Measurements from ENCODE around the gene PNPLA2.
A peak's percentile ranks its signal among the peaks of the same experiment; 100 is the strongest.

Gene PNPLA2

GRCh38 chr11:847876-848275 is 29.2 kb downstream of the PNPLA2 start:
- no peak for DNase-seq (ENCODE audit: low spot score)
- TF ChIP-seq, protein P1, sequence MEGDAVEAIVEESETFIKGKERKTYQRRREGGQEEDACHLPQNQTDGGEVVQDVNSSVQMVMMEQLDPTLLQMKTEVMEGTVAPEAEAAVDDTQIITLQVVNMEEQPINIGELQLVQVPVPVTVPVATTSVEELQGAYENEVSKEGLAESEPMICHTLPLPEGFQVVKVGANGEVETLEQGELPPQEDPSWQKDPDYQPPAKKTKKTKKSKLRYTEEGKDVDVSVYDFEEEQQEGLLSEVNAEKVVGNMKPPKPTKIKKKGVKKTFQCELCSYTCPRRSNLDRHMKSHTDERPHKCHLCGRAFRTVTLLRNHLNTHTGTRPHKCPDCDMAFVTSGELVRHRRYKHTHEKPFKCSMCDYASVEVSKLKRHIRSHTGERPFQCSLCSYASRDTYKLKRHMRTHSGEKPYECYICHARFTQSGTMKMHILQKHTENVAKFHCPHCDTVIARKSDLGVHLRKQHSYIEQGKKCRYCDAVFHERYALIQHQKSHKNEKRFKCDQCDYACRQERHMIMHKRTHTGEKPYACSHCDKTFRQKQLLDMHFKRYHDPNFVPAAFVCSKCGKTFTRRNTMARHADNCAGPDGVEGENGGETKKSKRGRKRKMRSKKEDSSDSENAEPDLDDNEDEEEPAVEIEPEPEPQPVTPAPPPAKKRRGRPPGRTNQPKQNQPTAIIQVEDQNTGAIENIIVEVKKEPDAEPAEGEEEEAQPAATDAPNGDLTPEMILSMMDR (IDR thresholded peaks at IDR 0.05; ENCODE audit: borderline replicate concordance, control extremely low read depth, extremely low read depth, insufficient read depth, missing control alignments), result no peak
- in situ Hi-C loops (cut with MboI; ENCODE audit: low sequenced_read_pairs, unreplicated experiment), result loop anchor here (10.0 kb wide), 1 partner anchor 207 kb away; no protein-coding TSS in a partner anchor

GRCh38 chr11:848380-848931 is 29.7 kb downstream of the PNPLA2 start:
- TF ChIP-seq, protein P1 (IDR thresholded peaks at IDR 0.05; ENCODE audit: borderline replicate concordance, control extremely low read depth, extremely low read depth, insufficient read depth, missing control alignments), result peak; percentile 89
- peak; percentile 88 for DNase-seq (ENCODE audit: low spot score)
- in situ Hi-C loops (cut with MboI; ENCODE audit: low sequenced_read_pairs, unreplicated experiment), result loop anchor here (10.0 kb wide), 1 partner anchor 206 kb away; no protein-coding TSS in a partner anchor

- TF ChIP-seq, protein P1 (IDR thresholded peaks at IDR 0.05; ENCODE audit: borderline replicate concordance, control extremely low read depth, extremely low read depth, insufficient read depth, missing control alignments), result no peak
- in situ Hi-C loops (cut with MboI; ENCODE audit: low sequenced_read_pairs, unreplicated experiment), result loop anchor here (10.0 kb wide), 1 partner anchor 206 kb away; no protein-coding TSS in a partner anchor
- peak; percentile 80 for DNase-seq (ENCODE audit: low spot score)
These were observed 30.6 kb downstream of the PNPLA2 start for GRCh38 chr11:849104-849824.

- TF ChIP-seq, protein P1 (IDR thresholded peaks at IDR 0.05; ENCODE audit: borderline replicate concordance, control extremely low read depth, extremely low read depth, insufficient read depth, missing control alignments), result no peak
- in situ Hi-C loops (cut with MboI; ENCODE audit: low sequenced_read_pairs, unreplicated experiment), result loop anchor here (10.0 kb wide), 1 partner anchor 205 kb away; no protein-coding TSS in a partner anchor
- no peak for DNase-seq (ENCODE audit: low spot score)
These were observed 31.4 kb downstream of the PNPLA2 start for GRCh38 chr11:849951-850774.

GRCh38 chr11:850775-851763 is 32.4 kb downstream of the PNPLA2 start:
- peak; percentile 67 for DNase-seq (ENCODE audit: low spot score)
- in situ Hi-C loops (cut with MboI; ENCODE audit: low sequenced_read_pairs, unreplicated experiment), result no loop called here
- TF ChIP-seq, protein P1 (IDR thresholded peaks at IDR 0.05; ENCODE audit: borderline replicate concordance, control extremely low read depth, extremely low read depth, insufficient read depth, missing control alignments), result no peak

All from GM13976 (cell line).